Measurements from ENCODE around the gene LAG3.
A peak's percentile ranks its signal among the peaks of the same experiment; 100 is the strongest.

LAG3 gene

DNA sequence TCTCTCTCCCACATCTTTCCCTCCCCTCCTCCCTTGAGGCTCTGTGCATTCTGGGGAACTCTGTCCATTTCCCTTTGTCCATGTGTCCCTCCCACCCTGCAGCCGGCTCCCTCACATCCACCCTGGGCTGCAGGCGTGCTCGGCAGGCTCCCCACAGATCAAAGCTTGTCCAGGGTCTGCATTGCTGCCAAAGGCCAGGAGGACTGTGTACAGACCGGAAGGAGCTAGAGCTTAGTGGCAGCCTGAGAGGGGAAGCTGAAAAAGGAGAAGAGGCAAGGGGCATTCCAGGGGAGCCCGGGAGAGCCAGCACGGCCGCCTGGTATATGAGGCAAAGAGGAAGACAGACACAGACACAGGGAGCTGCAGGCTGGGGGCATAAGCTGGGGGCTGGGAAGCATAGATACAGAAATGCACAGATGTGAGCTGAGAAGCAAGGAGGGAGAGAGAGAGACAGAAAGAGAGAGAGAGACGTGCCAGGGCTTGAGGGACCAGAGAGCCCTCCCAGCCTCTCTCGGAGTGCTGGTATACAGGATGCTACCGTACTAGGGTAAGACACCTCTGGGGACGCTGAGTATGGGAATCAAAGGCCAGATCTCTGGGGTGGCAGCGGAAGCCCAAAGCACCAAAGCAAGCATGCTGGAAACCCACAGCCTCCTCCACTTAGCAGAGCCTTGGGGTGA is 20.3 kb downstream of the LAG3 start:
- peaks cover 0 to 42% (median 35%) of the 10 kb centered on the region in 4 experiments for H3K4me1 ChIP-seq (ENCODE audit: control extremely low read depth in 1 of 4, control insufficient read depth in 4 of 4, insufficient read depth in 4 of 4, low read length in 3 of 4)
- no peaks in the 10 kb centered on the region for H3K27me3 ChIP-seq (replicated peaks in 2 of 5; ENCODE audit: control insufficient read depth in 4 of 5, insufficient read depth in 5 of 5, low read length in 4 of 5)
- ChIA-PET POLR2A (interaction anchor here (1.1 to 1.4 kb wide), 3 partner anchors 21 to 69 kb away, joined by 5 to 7 read pairs (median 6); partner anchors contain the start of genes COPS7A, LAG3 and MLF2), CTCF (interaction anchor here (0.7 to 5.9 kb wide), 17 partner anchors 9 to 205 kb away, joined by 3 to 52 read pairs (median 4); partner anchors contain the start of genes GPR162 and MLF2)
- 12% methylated on average over 10 of the region's 12 CpGs for WGBS (ENCODE audit: insufficient coverage)
- DNase-seq: peak; percentile 36 to 86 (median 83)
- no peak overlapping the region for H3K27ac ChIP-seq (ENCODE audit: insufficient read depth in 1 of 2, low read depth in 1 of 2, low read length in 2 of 2, poor library complexity in 1 of 2, severe bottlenecking in 2 of 2)
- no peaks in the 10 kb centered on the region for H3K36me3 ChIP-seq (ENCODE audit: control insufficient read depth in 4 of 4, insufficient read depth in 4 of 4, low read length in 3 of 4)
- H3K9me3 ChIP-seq (ENCODE audit: control extremely low read depth in 1 of 5, control insufficient read depth in 4 of 5, insufficient read depth in 2 of 5, low read depth in 1 of 5, low read length in 4 of 5): no peaks in the 10 kb centered on the region
- peak overlapping the region in 5 of 7 experiments; percentile 6 to 46 (median 29) for H3K4me3 ChIP-seq (ENCODE audit: control insufficient read depth in 1 of 7, extremely low read depth in 1 of 7, insufficient read depth in 4 of 7, low read depth in 2 of 7, low read length in 6 of 7)

DNA sequence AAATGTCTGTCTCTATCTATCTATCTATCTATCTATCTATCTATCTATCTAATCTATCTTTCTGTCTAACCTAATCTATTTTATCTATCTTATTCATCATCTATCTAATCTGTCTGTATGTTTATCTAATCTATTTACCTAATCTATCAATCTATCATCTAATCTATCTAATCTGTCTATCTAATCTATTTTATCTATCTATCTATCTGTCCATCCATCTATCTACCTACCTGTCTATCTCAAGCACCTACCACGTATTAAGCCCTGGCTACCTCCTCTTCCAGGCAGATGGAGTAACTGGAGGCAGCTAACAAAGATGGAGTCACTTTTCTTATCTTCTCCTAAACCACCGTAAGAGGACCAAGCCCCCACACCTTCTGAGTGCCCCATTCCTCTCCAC is 22.8 kb downstream of the LAG3 start:
- no peak overlapping the region for H3K27ac ChIP-seq (ENCODE audit: insufficient read depth in 1 of 2, low read depth in 1 of 2, low read length in 2 of 2, poor library complexity in 1 of 2, severe bottlenecking in 2 of 2)
- ChIA-PET CTCF (interaction anchor here (0.7 to 5.9 kb wide), 3 partner anchors 8 to 34 kb away, joined by 3 to 38 read pairs (median 3); no protein-coding TSS in a partner anchor), POLR2A (no interaction called here)
- WGBS (ENCODE audit: insufficient coverage): 100% methylated on average over 2 of the region's 2 CpGs
- no peak for DNase-seq
- no peaks in the 10 kb centered on the region for H3K36me3 ChIP-seq (ENCODE audit: control insufficient read depth in 4 of 4, insufficient read depth in 4 of 4, low read length in 3 of 4)
- H3K9me3 ChIP-seq (ENCODE audit: control extremely low read depth in 1 of 5, control insufficient read depth in 4 of 5, insufficient read depth in 2 of 5, low read depth in 1 of 5, low read length in 4 of 5): no peaks in the 10 kb centered on the region
- H3K4me1 ChIP-seq (ENCODE audit: control extremely low read depth in 1 of 4, control insufficient read depth in 4 of 4, insufficient read depth in 4 of 4, low read length in 3 of 4): peaks cover 0 to 29% (median 23%) of the 10 kb centered on the region in 4 experiments
- no peak overlapping the region for H3K4me3 ChIP-seq (ENCODE audit: control insufficient read depth in 1 of 7, extremely low read depth in 1 of 7, insufficient read depth in 4 of 7, low read depth in 2 of 7, low read length in 6 of 7)
- H3K27me3 ChIP-seq (replicated peaks in 2 of 5; ENCODE audit: control insufficient read depth in 4 of 5, insufficient read depth in 5 of 5, low read length in 4 of 5): no peaks in the 10 kb centered on the region

DNA sequence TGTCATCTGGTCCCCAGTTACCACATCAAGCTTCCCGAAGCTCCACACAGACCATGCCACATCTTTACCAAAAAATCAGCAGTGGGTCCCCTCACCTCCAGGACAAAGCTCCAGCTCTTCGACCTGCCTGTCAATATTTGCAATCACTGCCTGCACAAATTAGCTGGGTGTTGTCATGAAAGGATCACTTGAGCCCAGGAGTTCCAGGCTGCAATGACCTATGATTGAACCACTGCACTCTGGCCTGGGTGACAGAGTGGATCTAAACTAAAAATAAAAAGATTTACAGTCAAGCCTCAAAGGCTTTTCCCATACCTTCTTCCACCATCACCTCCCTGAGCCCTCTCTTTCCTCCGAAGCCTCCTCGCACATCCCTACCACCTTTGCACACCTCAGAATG is 24.3 kb downstream of the LAG3 start:
- no peaks in the 10 kb centered on the region for H3K36me3 ChIP-seq (ENCODE audit: control insufficient read depth in 4 of 4, insufficient read depth in 4 of 4, low read length in 3 of 4)
- no peak for DNase-seq
- peaks cover 0 to 19% (median 18%) of the 10 kb centered on the region in 4 experiments for H3K4me1 ChIP-seq (ENCODE audit: control extremely low read depth in 1 of 4, control insufficient read depth in 4 of 4, insufficient read depth in 4 of 4, low read length in 3 of 4)
- ChIA-PET POLR2A (no interaction called here), CTCF (interaction anchor here (0.8 to 5.9 kb wide), 4 partner anchors 14 to 73 kb away, joined by 3 to 38 read pairs (median 4); partner anchors contain the start of genes COPS7A and MLF2)
- 97% methylated on average over 3 of the region's 4 CpGs for WGBS (ENCODE audit: insufficient coverage)
- H3K27me3 ChIP-seq (replicated peaks in 2 of 5; ENCODE audit: control insufficient read depth in 4 of 5, insufficient read depth in 5 of 5, low read length in 4 of 5): no peaks in the 10 kb centered on the region
- no peaks in the 10 kb centered on the region for H3K9me3 ChIP-seq (ENCODE audit: control extremely low read depth in 1 of 5, control insufficient read depth in 4 of 5, insufficient read depth in 2 of 5, low read depth in 1 of 5, low read length in 4 of 5)
- no peak overlapping the region for H3K4me3 ChIP-seq (ENCODE audit: control insufficient read depth in 1 of 7, extremely low read depth in 1 of 7, insufficient read depth in 4 of 7, low read depth in 2 of 7, low read length in 6 of 7)
- no peak overlapping the region for H3K27ac ChIP-seq (ENCODE audit: insufficient read depth in 1 of 2, low read depth in 1 of 2, low read length in 2 of 2, poor library complexity in 1 of 2, severe bottlenecking in 2 of 2)

DNA sequence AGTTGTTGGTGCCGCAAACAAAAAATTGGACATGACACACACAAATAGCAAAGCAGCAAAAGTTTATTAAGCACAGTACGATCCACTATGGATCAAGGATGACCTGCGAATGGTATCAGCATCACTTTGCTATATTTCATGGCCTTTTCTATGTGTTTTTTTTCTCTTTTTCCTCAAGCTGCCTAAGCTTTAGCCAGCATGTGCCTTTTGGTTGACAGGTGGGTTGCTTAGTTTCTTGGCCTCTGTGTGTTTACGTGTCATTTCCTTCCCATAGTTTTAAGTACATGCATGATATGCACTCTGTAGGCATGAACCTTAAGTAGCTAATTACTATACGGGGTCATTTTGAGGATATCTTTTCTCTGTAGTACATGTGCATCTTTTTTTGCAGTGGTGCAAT is 26.8 kb downstream of the LAG3 start:
- ChIA-PET POLR2A (no interaction called here), CTCF (interaction anchor here (0.7 to 1.1 kb wide), 2 partner anchors 32 to 45 kb away, joined by 3 read pairs; no protein-coding TSS in a partner anchor)
- H3K36me3 ChIP-seq (ENCODE audit: control insufficient read depth in 4 of 4, insufficient read depth in 4 of 4, low read length in 3 of 4): no peaks in the 10 kb centered on the region
- no peak overlapping the region for H3K27ac ChIP-seq (ENCODE audit: insufficient read depth in 1 of 2, low read depth in 1 of 2, low read length in 2 of 2, poor library complexity in 1 of 2, severe bottlenecking in 2 of 2)
- 83% methylated on average over 3 of the region's 5 CpGs for WGBS (ENCODE audit: insufficient coverage)
- H3K4me3 ChIP-seq (ENCODE audit: control insufficient read depth in 1 of 7, extremely low read depth in 1 of 7, insufficient read depth in 4 of 7, low read depth in 2 of 7, low read length in 6 of 7): no peak overlapping the region
- no peak for DNase-seq
- H3K4me1 ChIP-seq (ENCODE audit: control extremely low read depth in 1 of 4, control insufficient read depth in 4 of 4, insufficient read depth in 4 of 4, low read length in 3 of 4): no peaks in the 10 kb centered on the region
- no peaks in the 10 kb centered on the region for H3K27me3 ChIP-seq (replicated peaks in 2 of 5; ENCODE audit: control insufficient read depth in 4 of 5, insufficient read depth in 5 of 5, low read length in 4 of 5)
- no peaks in the 10 kb centered on the region for H3K9me3 ChIP-seq (ENCODE audit: control extremely low read depth in 1 of 5, control insufficient read depth in 4 of 5, insufficient read depth in 2 of 5, low read depth in 1 of 5, low read length in 4 of 5)

DNA sequence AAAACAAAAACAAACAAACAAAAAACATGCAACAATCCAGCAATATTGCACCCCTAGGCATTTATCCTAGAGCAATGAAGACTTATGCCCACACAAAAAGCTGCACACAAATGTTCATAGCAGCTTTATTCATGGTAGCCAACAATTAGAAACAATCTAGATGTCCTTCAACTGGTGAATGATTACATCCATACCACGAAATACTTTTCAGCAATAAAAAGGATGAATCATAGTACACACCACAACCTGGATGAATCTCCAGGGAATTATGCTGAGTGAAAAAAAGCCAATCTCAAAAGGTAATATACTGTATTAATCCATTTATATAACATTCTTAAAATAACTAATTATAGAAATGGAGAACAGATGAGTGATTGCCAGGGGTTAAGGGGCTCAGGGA is 34.9 kb downstream of the LAG3 start:
- no peaks in the 10 kb centered on the region for H3K36me3 ChIP-seq (ENCODE audit: control insufficient read depth in 4 of 4, insufficient read depth in 4 of 4, low read length in 3 of 4)
- POLR2A ChIA-PET: no interaction called here
- no peak overlapping the region for H3K4me3 ChIP-seq (ENCODE audit: control insufficient read depth in 1 of 7, extremely low read depth in 1 of 7, insufficient read depth in 4 of 7, low read depth in 2 of 7, low read length in 6 of 7)
- no peak overlapping the region for H3K27ac ChIP-seq (ENCODE audit: insufficient read depth in 1 of 2, low read depth in 1 of 2, low read length in 2 of 2, poor library complexity in 1 of 2, severe bottlenecking in 2 of 2)
- H3K4me1 ChIP-seq (ENCODE audit: control extremely low read depth in 1 of 4, control insufficient read depth in 4 of 4, insufficient read depth in 4 of 4, low read length in 3 of 4): no peaks in the 10 kb centered on the region
- no peaks in the 10 kb centered on the region for H3K27me3 ChIP-seq (replicated peaks in 2 of 5; ENCODE audit: control insufficient read depth in 4 of 5, insufficient read depth in 5 of 5, low read length in 4 of 5)
- WGBS (ENCODE audit: insufficient coverage): no CpG with 5 or more reads among the region's 1 CpG
- H3K9me3 ChIP-seq (ENCODE audit: control extremely low read depth in 1 of 5, control insufficient read depth in 4 of 5, insufficient read depth in 2 of 5, low read depth in 1 of 5, low read length in 4 of 5): no peaks in the 10 kb centered on the region
- DNase-seq: no peak
- CTCF ChIA-PET: interaction anchor here (1.0 to 10.5 kb wide), 2 partner anchors 14 to 19 kb away, joined by 3 to 97 read pairs; partner anchors contain the start of genes GPR162 and P3H3

DNA sequence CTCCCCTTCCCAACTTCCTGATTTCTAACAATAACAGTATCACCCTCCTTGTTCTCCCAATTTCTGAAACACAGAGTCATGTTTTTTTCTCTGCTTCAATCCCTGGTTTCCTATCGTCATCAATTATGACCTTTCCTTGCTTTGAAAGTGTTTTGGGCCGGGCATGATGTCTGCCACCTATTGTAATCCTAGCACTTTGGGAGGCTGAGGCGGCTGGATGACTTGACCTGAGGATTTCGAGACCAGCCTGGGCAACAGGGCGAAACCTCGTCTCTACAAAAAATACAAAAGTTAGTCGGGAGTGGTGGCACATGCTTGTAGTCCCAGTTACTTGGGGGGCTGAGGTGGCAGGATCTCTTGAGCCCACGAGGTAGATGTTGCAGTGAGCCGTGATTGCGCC is 36.7 kb downstream of the LAG3 start:
- Histone ChIP-seq H3K9me3 (ENCODE audit: control extremely low read depth in 1 of 5, control insufficient read depth in 4 of 5, insufficient read depth in 2 of 5, low read depth in 1 of 5, low read length in 4 of 5) (no peaks in the 10 kb centered on the region), H3K27me3 (replicated peaks in 2 of 5; ENCODE audit: control insufficient read depth in 4 of 5, insufficient read depth in 5 of 5, low read length in 4 of 5) (no peaks in the 10 kb centered on the region), H3K27ac (ENCODE audit: insufficient read depth in 1 of 2, low read depth in 1 of 2, low read length in 2 of 2, poor library complexity in 1 of 2, severe bottlenecking in 2 of 2) (no peak overlapping the region), H3K36me3 (ENCODE audit: control insufficient read depth in 4 of 4, insufficient read depth in 4 of 4, low read length in 3 of 4) (no peaks in the 10 kb centered on the region), H3K4me3 (ENCODE audit: control insufficient read depth in 1 of 7, extremely low read depth in 1 of 7, insufficient read depth in 4 of 7, low read depth in 2 of 7, low read length in 6 of 7) (no peak overlapping the region), H3K4me1 (ENCODE audit: control extremely low read depth in 1 of 4, control insufficient read depth in 4 of 4, insufficient read depth in 4 of 4, low read length in 3 of 4) (peaks cover 0 to 5% (median 0%) of the 10 kb centered on the region in 4 experiments)
- DNase-seq: no peak
- ChIA-PET POLR2A (no interaction called here), CTCF (interaction anchor here (1.5 to 10.5 kb wide), 2 partner anchors 17 to 73 kb away, joined by 6 to 97 read pairs; partner anchors contain the start of genes GPR162 and P3H3)
- WGBS (ENCODE audit: insufficient coverage): 90% methylated on average over 10 of the region's 10 CpGs

DNA sequence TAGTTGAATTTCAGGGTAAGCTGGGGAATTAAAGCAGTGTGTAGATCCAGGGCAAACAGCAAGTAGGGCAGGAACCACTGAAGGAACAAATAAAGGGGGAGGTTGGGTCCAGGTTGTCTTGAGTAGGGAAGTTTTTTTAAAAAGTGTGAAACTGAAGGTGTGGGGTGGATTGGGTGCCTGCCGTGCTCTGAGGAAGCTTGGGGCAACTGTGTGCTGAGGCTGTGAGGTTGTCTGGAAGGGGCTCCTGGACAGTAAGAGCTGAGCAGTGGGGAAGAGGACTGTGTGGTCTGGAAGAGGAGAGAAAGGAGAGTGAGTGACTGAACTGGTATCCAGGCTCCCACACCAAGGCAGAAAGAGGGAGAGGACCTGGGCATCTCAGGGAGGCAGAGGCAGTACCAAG is 38.4 kb downstream of the LAG3 start:
- DNase-seq: no peak
- no peaks in the 10 kb centered on the region for H3K27me3 ChIP-seq (replicated peaks in 2 of 5; ENCODE audit: control insufficient read depth in 4 of 5, insufficient read depth in 5 of 5, low read length in 4 of 5)
- ChIA-PET CTCF (interaction anchor here (0.9 to 10.5 kb wide), 5 partner anchors 14 to 66 kb away, joined by 3 to 97 read pairs (median 3); partner anchors contain the start of genes GPR162 and P3H3), POLR2A (no interaction called here)
- H3K27ac ChIP-seq (ENCODE audit: insufficient read depth in 1 of 2, low read depth in 1 of 2, low read length in 2 of 2, poor library complexity in 1 of 2, severe bottlenecking in 2 of 2): no peak overlapping the region
- peaks cover 0 to 5% (median 0%) of the 10 kb centered on the region in 4 experiments for H3K4me1 ChIP-seq (ENCODE audit: control extremely low read depth in 1 of 4, control insufficient read depth in 4 of 4, insufficient read depth in 4 of 4, low read length in 3 of 4)
- H3K4me3 ChIP-seq (ENCODE audit: control insufficient read depth in 1 of 7, extremely low read depth in 1 of 7, insufficient read depth in 4 of 7, low read depth in 2 of 7, low read length in 6 of 7): no peak overlapping the region
- H3K36me3 ChIP-seq (ENCODE audit: control insufficient read depth in 4 of 4, insufficient read depth in 4 of 4, low read length in 3 of 4): no peaks in the 10 kb centered on the region
- WGBS (ENCODE audit: insufficient coverage): 100% methylated on average over 1 of the region's 1 CpG
- no peaks in the 10 kb centered on the region for H3K9me3 ChIP-seq (ENCODE audit: control extremely low read depth in 1 of 5, control insufficient read depth in 4 of 5, insufficient read depth in 2 of 5, low read depth in 1 of 5, low read length in 4 of 5)

All from common myeloid progenitor, CD34-positive (primary cell).